ENCODE results near the gene PITPNM1. TPM values are rescaled to one million over a fixed set of nuclear protein-coding genes. Genes with fewer than 3 reads are reported as not detected.
A peak's percentile ranks its signal among the peaks of the same experiment; 100 is the strongest.

PITPNM1 gene
- total and polyA plus RNA-seq, 3 experiments from 2014 or later, result 49.6 to 109 (median 94.0) TPM

DNA sequence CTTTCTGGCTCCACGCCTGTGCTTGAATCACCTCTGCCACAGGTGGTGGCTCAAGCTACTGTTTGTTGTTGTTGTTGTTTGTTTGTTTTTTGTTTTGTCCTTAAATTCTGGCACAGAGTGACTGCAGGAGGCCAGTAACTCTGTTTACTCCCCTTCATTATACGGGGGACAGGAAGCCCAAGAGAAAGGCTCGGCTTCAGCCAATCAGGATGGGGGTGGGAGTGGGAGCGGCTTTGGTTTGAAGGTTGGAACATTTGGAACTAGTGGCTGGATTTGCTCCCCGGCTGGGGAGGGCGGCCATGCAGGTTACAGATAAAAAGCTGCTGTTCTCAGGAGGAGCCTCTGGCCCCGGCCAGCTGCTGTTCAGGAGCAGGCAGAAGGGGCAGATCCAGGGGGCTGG is 37.8 kb upstream of the PITPNM1 start:
- Histone ChIP-seq H3K4me1 (ENCODE audit: insufficient read depth, low read length) (no peaks in the 10 kb centered on the region), H3K9me3 (ENCODE audit: low read length) (no peaks in the 10 kb centered on the region), H3K27me3 (ENCODE audit: insufficient read depth, low read length, poor library complexity, severe bottlenecking) (no peaks in the 10 kb centered on the region), H3K4me3 (ENCODE audit: low read length) (no peak overlapping the region), H3K27ac (ENCODE audit: low read depth, low read length) (no peak overlapping the region), H3K36me3 (ENCODE audit: insufficient read depth, low read length) (no peaks in the 10 kb centered on the region)
- DNase-seq, result no peak
- no peak overlapping the region for H3K4me3 Mint-ChIP-seq
- no peaks in the 10 kb centered on the region for H3K4me1 Mint-ChIP-seq
- H3K27ac Mint-ChIP-seq, result peak overlapping the region in 1 of 8 donors; percentile 60
- no peaks in the 10 kb centered on the region for H3K36me3 Mint-ChIP-seq
- no peaks in the 10 kb centered on the region for H3K9me3 Mint-ChIP-seq
- ChIA-PET POLR2A (no interaction called here), CTCF (interaction anchor here (0.5 kb wide), 1 partner anchor 908 kb away, joined by 3 read pairs; no protein-coding TSS in a partner anchor)
- H3K27me3 Mint-ChIP-seq, result peaks cover under 1 to 3% of the 10 kb centered on the region in 2 donors

GRCh38 chr11:67542169-67542568 is 37.0 kb upstream of the PITPNM1 start:
- Mint-ChIP-seq H3K36me3 (no peaks in the 10 kb centered on the region), H3K27me3 (peaks cover 3 to 6% of the 10 kb centered on the region in 2 donors), H3K4me3 (no peak overlapping the region), H3K9me3 (no peaks in the 10 kb centered on the region), H3K4me1 (no peaks in the 10 kb centered on the region), H3K27ac (no peak overlapping the region)
- CTCF ChIA-PET, result interaction anchor here (1.2 kb wide), 1 partner anchor 1156 kb away, joined by 3 read pairs; no protein-coding TSS in a partner anchor
- Histone ChIP-seq H3K36me3 (ENCODE audit: insufficient read depth, low read length) (no peaks in the 10 kb centered on the region), H3K4me3 (ENCODE audit: low read length) (no peak overlapping the region), H3K9me3 (ENCODE audit: low read length) (no peaks in the 10 kb centered on the region), H3K27me3 (ENCODE audit: insufficient read depth, low read length, poor library complexity, severe bottlenecking) (no peaks in the 10 kb centered on the region), H3K4me1 (ENCODE audit: insufficient read depth, low read length) (no peaks in the 10 kb centered on the region), H3K27ac (ENCODE audit: low read depth, low read length) (no peak overlapping the region)
- POLR2A ChIA-PET, result no interaction called here
- DNase-seq, result no peak

- POLR2A ChIA-PET, result no interaction called here
These were observed 36.0 kb upstream of the PITPNM1 start for GRCh38 chr11:67541198-67541597.

GRCh38 chr11:67539550-67539949 is 34.4 kb upstream of the PITPNM1 start:
- Histone ChIP-seq H3K27ac (ENCODE audit: low read depth, low read length) (no peak overlapping the region), H3K4me3 (ENCODE audit: low read length) (no peak overlapping the region), H3K36me3 (ENCODE audit: insufficient read depth, low read length) (no peaks in the 10 kb centered on the region), H3K27me3 (ENCODE audit: insufficient read depth, low read length, poor library complexity, severe bottlenecking) (no peaks in the 10 kb centered on the region), H3K4me1 (ENCODE audit: insufficient read depth, low read length) (no peaks in the 10 kb centered on the region), H3K9me3 (ENCODE audit: low read length) (no peaks in the 10 kb centered on the region)
- Mint-ChIP-seq H3K36me3 (no peaks in the 10 kb centered on the region), H3K4me1 (no peaks in the 10 kb centered on the region), H3K9me3 (peaks cover 1 to 5% (median 1%) of the 10 kb centered on the region in 5 donors), H3K27me3 (peaks cover 3 to 6% of the 10 kb centered on the region in 2 donors), H3K27ac (no peak overlapping the region), H3K4me3 (no peak overlapping the region)
- ChIA-PET POLR2A (no interaction called here), CTCF (no interaction called here)
- no peak for DNase-seq

More at GRCh38 chr11:67541198-67541597, 36.0 kb upstream of the PITPNM1 start:
- Mint-ChIP-seq H3K9me3 (no peaks in the 10 kb centered on the region), H3K27ac (no peak overlapping the region), H3K36me3 (no peaks in the 10 kb centered on the region), H3K4me1 (no peaks in the 10 kb centered on the region), H3K27me3 (peaks cover 3 to 6% of the 10 kb centered on the region in 2 donors), H3K4me3 (no peak overlapping the region)
- H3K27ac ChIP-seq (ENCODE audit: low read depth, low read length), result no peak overlapping the region
- H3K4me3 ChIP-seq (ENCODE audit: low read length), result no peak overlapping the region
- CTCF ChIA-PET, result no interaction called here
- H3K27me3 ChIP-seq (ENCODE audit: insufficient read depth, low read length, poor library complexity, severe bottlenecking), result no peaks in the 10 kb centered on the region
- H3K4me1 ChIP-seq (ENCODE audit: insufficient read depth, low read length), result no peaks in the 10 kb centered on the region
- no peak for DNase-seq
- no peaks in the 10 kb centered on the region for H3K36me3 ChIP-seq (ENCODE audit: insufficient read depth, low read length)
- H3K9me3 ChIP-seq (ENCODE audit: low read length), result no peaks in the 10 kb centered on the region

DNA sequence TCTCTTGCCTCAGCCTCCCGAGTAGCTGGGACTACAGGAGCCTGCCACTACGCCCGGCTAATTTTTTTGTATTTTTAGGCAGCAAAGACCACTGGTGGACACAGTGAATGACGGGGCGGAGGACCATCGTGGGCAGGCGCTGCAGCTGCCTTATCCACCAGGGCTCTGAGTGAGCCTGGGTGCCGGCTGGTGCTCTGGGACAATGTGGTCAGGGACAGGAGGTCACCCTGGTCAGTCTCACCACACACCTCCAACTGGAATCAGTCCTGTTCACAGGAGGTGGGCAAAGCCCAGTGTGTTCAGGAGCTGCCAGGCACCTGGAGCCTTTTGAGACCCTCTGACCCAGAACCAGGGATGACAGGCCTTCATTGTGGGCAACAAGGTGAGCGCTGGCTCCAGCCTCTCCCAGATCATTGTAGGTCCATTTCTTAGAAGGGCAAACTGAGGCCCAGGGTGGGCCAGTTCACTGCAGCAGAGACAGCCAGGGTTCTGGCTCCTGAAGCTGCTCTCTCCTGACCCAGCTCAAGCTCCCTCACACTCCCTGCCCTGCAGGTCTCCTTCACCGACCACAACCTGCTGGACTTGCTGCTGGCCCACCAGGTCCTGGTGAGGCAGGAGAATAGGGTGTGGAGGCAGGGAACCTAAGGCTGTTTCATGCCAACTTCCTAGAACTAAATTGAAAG is 33.8 kb upstream of the PITPNM1 start:
- no peaks in the 10 kb centered on the region for H3K36me3 Mint-ChIP-seq
- CTCF ChIA-PET, result no interaction called here
- H3K27ac Mint-ChIP-seq, result no peak overlapping the region
- POLR2A ChIA-PET, result no interaction called here
- DNase-seq, result no peak
- no peaks in the 10 kb centered on the region for H3K9me3 ChIP-seq (ENCODE audit: low read length)
- no peaks in the 10 kb centered on the region for H3K4me1 ChIP-seq (ENCODE audit: insufficient read depth, low read length)
- no peaks in the 10 kb centered on the region for H3K27me3 ChIP-seq (ENCODE audit: insufficient read depth, low read length, poor library complexity, severe bottlenecking)
- H3K4me3 Mint-ChIP-seq, result no peak overlapping the region
- H3K4me1 Mint-ChIP-seq, result no peaks in the 10 kb centered on the region
- H3K36me3 ChIP-seq (ENCODE audit: insufficient read depth, low read length), result no peaks in the 10 kb centered on the region
- H3K9me3 Mint-ChIP-seq, result peaks cover 3 to 9% (median 5%) of the 10 kb centered on the region in 5 donors
- no peak overlapping the region for H3K27ac ChIP-seq (ENCODE audit: low read depth, low read length)
- peaks cover 3 to 7% of the 10 kb centered on the region in 2 donors for H3K27me3 Mint-ChIP-seq
- H3K4me3 ChIP-seq (ENCODE audit: low read length), result no peak overlapping the region

DNA sequence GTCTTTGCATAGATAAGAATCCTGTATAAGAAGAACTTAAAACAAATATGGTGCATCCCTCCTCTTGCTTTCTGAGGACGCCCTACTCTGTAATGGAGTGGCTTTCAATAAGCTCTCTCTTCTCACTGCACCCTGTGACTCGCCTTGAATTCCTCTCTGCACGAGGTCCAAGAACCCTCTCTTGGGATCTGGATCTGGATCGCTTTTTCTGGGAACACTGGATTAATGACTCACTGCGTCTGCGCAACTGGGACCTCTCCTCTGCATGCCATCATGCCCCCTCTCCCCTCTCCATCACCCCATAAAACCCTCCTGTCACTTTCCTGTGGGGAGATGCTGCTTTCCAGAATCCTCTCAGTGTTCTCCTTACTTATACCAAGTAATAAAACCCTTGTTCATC is 33.1 kb upstream of the PITPNM1 start:
- Mint-ChIP-seq H3K4me1 (no peaks in the 10 kb centered on the region), H3K27ac (no peak overlapping the region), H3K4me3 (no peak overlapping the region), H3K27me3 (peaks cover 3 to 7% of the 10 kb centered on the region in 2 donors), H3K9me3 (peaks cover 3 to 11% (median 11%) of the 10 kb centered on the region in 5 donors), H3K36me3 (no peaks in the 10 kb centered on the region)
- Histone ChIP-seq H3K27me3 (ENCODE audit: insufficient read depth, low read length, poor library complexity, severe bottlenecking) (no peaks in the 10 kb centered on the region), H3K27ac (ENCODE audit: low read depth, low read length) (no peak overlapping the region), H3K9me3 (ENCODE audit: low read length) (no peaks in the 10 kb centered on the region), H3K4me1 (ENCODE audit: insufficient read depth, low read length) (no peaks in the 10 kb centered on the region), H3K4me3 (ENCODE audit: low read length) (no peak overlapping the region), H3K36me3 (ENCODE audit: insufficient read depth, low read length) (no peaks in the 10 kb centered on the region)
- CTCF ChIA-PET, result no interaction called here
- DNase-seq, result no peak
- POLR2A ChIA-PET, result no interaction called here

- no peak overlapping the region for H3K27ac ChIP-seq (ENCODE audit: low read depth, low read length)
- Mint-ChIP-seq H3K27me3 (peaks cover 3 to 7% of the 10 kb centered on the region in 2 donors), H3K36me3 (no peaks in the 10 kb centered on the region), H3K9me3 (peaks cover 3 to 13% (median 12%) of the 10 kb centered on the region in 5 donors), H3K4me3 (no peak overlapping the region), H3K27ac (no peak overlapping the region), H3K4me1 (no peaks in the 10 kb centered on the region)
- no peaks in the 10 kb centered on the region for H3K36me3 ChIP-seq (ENCODE audit: insufficient read depth, low read length)
- ChIA-PET CTCF (no interaction called here), POLR2A (no interaction called here)
- H3K9me3 ChIP-seq (ENCODE audit: low read length), result no peaks in the 10 kb centered on the region
- H3K4me3 ChIP-seq (ENCODE audit: low read length), result no peak overlapping the region
- no peaks in the 10 kb centered on the region for H3K4me1 ChIP-seq (ENCODE audit: insufficient read depth, low read length)
- H3K27me3 ChIP-seq (ENCODE audit: insufficient read depth, low read length, poor library complexity, severe bottlenecking), result no peaks in the 10 kb centered on the region
- DNase-seq, result no peak
These were observed 30.4 kb upstream of the PITPNM1 start for GRCh38 chr11:67535561-67535960.

DNA sequence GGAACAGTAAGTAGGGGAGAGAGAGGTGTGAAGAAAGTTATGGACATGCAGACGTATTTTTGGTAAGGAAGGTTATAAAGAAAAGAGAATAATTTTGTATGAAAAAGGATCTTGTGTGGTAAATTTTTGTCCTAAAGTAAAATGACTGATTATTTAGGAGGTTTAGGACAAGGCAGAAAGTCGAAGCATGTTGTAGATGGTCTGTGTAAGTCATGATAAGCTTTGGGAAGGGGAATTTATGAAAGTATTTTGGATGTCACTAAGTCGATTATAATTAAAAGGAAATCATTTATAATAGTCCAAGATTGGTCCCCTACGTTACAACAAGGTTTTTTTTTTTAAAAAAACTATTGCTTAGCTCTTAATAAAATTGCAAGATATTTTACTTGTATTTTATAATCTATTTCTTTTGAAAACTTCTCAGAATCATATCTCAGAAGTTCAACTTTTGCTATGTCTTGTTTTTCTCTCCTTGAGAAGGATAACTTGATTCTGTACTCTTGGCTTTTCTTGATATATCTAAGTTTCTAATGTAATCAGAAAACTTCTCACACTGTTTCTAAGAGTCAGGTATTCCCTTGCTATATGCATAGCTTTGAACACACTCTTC is 29.0 kb upstream of the PITPNM1 start:
- H3K4me3 ChIP-seq (ENCODE audit: low read length), result no peak overlapping the region
- no peaks in the 10 kb centered on the region for H3K36me3 ChIP-seq (ENCODE audit: insufficient read depth, low read length)
- Mint-ChIP-seq H3K27me3 (peaks cover 6 to 9% of the 10 kb centered on the region in 2 donors), H3K4me1 (no peaks in the 10 kb centered on the region), H3K9me3 (peaks cover 3 to 13% (median 12%) of the 10 kb centered on the region in 5 donors), H3K27ac (no peak overlapping the region), H3K36me3 (no peaks in the 10 kb centered on the region), H3K4me3 (no peak overlapping the region)
- H3K27ac ChIP-seq (ENCODE audit: low read depth, low read length), result no peak overlapping the region
- H3K9me3 ChIP-seq (ENCODE audit: low read length), result no peaks in the 10 kb centered on the region
- CTCF ChIA-PET, result no interaction called here
- no peaks in the 10 kb centered on the region for H3K27me3 ChIP-seq (ENCODE audit: insufficient read depth, low read length, poor library complexity, severe bottlenecking)
- POLR2A ChIA-PET, result no interaction called here
- no peaks in the 10 kb centered on the region for H3K4me1 ChIP-seq (ENCODE audit: insufficient read depth, low read length)
- DNase-seq, result no peak
